Peyer's patch (tissue), 4 donors: ENCODE data around the gene GLTPD2.

Experiments used
- POLR2A ChIP-seq, 2 donors: fragments of 450-650 bp; IDR thresholded peaks; one replicate each; pipeline ENCODE4 v1.5.1; 2017; ENCODE audit warnings: antibody characterized with exemption in 2 of 2, mild to moderate bottlenecking in 2 of 2, moderate library complexity in 2 of 2
- TF ChIP-seq, protein P1 (sequence below), 6 experiments: fragments of 450-650 bp in 4 of 6; fragments of 200-600 bp in 2 of 6; sonication (generic) in 1 of 6; IDR thresholded peaks; one replicate each; pipeline ENCODE4 v1.5.1; 2017 to 2019; ENCODE audit warnings: antibody characterized with exemption in 6 of 6, mild to moderate bottlenecking in 3 of 6, moderate library complexity in 1 of 6

DNA sequence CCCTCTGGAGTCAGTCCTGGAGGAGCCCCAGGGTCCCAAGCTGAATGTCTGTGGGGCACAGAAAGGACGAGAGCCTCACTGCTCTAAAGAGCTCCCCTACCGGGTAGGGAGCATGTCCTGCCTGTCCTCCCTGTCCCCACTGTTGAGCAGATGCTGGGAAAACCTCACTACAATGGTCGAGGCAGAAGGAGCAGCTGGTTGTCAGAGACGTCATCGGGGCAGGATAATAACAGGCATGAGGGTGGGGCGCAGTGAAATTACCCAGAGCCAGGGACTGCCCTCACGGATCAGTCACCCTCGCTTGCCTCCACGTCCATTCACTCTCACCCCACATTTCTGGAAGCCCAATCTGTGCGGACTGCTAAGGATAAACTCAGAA, 16.5 kb upstream of the GLTPD2 start:
- TF ChIP-seq, protein P1, sequence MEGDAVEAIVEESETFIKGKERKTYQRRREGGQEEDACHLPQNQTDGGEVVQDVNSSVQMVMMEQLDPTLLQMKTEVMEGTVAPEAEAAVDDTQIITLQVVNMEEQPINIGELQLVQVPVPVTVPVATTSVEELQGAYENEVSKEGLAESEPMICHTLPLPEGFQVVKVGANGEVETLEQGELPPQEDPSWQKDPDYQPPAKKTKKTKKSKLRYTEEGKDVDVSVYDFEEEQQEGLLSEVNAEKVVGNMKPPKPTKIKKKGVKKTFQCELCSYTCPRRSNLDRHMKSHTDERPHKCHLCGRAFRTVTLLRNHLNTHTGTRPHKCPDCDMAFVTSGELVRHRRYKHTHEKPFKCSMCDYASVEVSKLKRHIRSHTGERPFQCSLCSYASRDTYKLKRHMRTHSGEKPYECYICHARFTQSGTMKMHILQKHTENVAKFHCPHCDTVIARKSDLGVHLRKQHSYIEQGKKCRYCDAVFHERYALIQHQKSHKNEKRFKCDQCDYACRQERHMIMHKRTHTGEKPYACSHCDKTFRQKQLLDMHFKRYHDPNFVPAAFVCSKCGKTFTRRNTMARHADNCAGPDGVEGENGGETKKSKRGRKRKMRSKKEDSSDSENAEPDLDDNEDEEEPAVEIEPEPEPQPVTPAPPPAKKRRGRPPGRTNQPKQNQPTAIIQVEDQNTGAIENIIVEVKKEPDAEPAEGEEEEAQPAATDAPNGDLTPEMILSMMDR (IDR thresholded peaks at IDR 0.05): no peak
- TF ChIP-seq POLR2A (IDR thresholded peaks at IDR 0.05): peak; percentile 19 to 59
